ENCODE results near the gene CAND2. TPM values are rescaled to one million over a fixed set of nuclear protein-coding genes. Genes with fewer than 3 reads are reported as not detected.

The CAND2 gene
- total and polyA plus RNA-seq, 2 of the 8 experiments (the other 6 are each of a cell fraction or from before 2014, with no cell fraction given), result 8.7 TPM

- no peak for DNase-seq (ENCODE audit: low read depth in 1 of 2, low spot score in 2 of 2)
- Histone ChIP-seq H4K20me1 (replicated peaks in 1 of 2; ENCODE audit: control insufficient read depth in 1 of 2, insufficient read depth in 2 of 2, low read length in 2 of 2) (no peaks in the 10 kb centered on the region), H4K91ac (replicated peaks; ENCODE audit: insufficient read length, low read length) (no peak overlapping the region), H3K4me3 (ENCODE audit: extremely low read depth in 1 of 4, insufficient read depth in 2 of 4, low read depth in 3 of 4, low read length in 4 of 4) (no peak overlapping the region), H4K8ac (ENCODE audit: extremely low read depth, insufficient read depth, low read length) (no peak overlapping the region), H2AK5ac (ENCODE audit: low read depth, low read length) (no peak overlapping the region), H3K23me2 (ENCODE audit: low read depth, low read length) (no peaks in the 10 kb centered on the region), H3K27ac (ENCODE audit: low read depth, low read length) (no peak overlapping the region), H2BK20ac (ENCODE audit: low read length) (no peak overlapping the region), H3K9me3 (ENCODE audit: insufficient read depth in 2 of 2, low read depth in 1 of 2, low read length in 1 of 2) (peaks cover 0 to 5% of the 10 kb centered on the region in 2 experiments; a peak in 2 of 4 replicates), H3K4me2 (ENCODE audit: insufficient read depth in 1 of 2, low read depth in 2 of 2, low read length in 2 of 2) (no peak overlapping the region), H3K14ac (ENCODE audit: insufficient read length) (no peak overlapping the region), H3K9ac (replicated peaks in 1 of 4; ENCODE audit: extremely low read depth in 1 of 4, low read depth in 3 of 4, low read length in 3 of 4) (no peak overlapping the region), H4K5ac (ENCODE audit: insufficient read length, low read depth, low read length) (no peak overlapping the region), H2AFZ (ENCODE audit: low read length) (no peak overlapping the region), H2BK12ac (ENCODE audit: low read depth, low read length) (no peak overlapping the region), H3K36me3 (ENCODE audit: control insufficient read depth in 2 of 4, insufficient read depth in 4 of 4, low read length in 3 of 4) (no peaks in the 10 kb centered on the region), H3K18ac (ENCODE audit: extremely low read depth, low read length) (no peak overlapping the region), H3K4ac (replicated peaks; ENCODE audit: insufficient read length, low read depth, low read length) (no peak overlapping the region), H3K79me1 (ENCODE audit: low read depth, low read length) (no peaks in the 10 kb centered on the region), H2BK5ac (ENCODE audit: low read depth, low read length) (no peak overlapping the region), H3K4me1 (replicated peaks in 1 of 4; ENCODE audit: control insufficient read depth in 3 of 4, insufficient read depth in 4 of 4, low read length in 3 of 4) (peaks cover 0 to 3% (median 0%) of the 10 kb centered on the region in 4 experiments; a peak in 2 of 7 replicates), H3K27me3 (replicated peaks in 1 of 4; ENCODE audit: control insufficient read depth in 3 of 4, extremely low read depth in 1 of 4, insufficient read depth in 3 of 4, low read length in 3 of 4) (peaks cover 0 to 4% (median 0%) of the 10 kb centered on the region in 4 experiments; a peak in 2 of 7 replicates), H2BK15ac (ENCODE audit: low read length) (no peak overlapping the region), H3K79me2 (ENCODE audit: control insufficient read depth in 1 of 2, insufficient read depth in 2 of 2, low read length in 2 of 2) (no peaks in the 10 kb centered on the region), H3K56ac (replicated peaks; ENCODE audit: insufficient read length, low read depth, low read length) (no peak overlapping the region), H3K23ac (ENCODE audit: insufficient read length) (no peak overlapping the region), H2BK120ac (replicated peaks; ENCODE audit: low read depth, low read length) (no peak overlapping the region)
- ChIA-PET CTCF (ENCODE audit: partially characterized antibody) (interaction anchor here (0.9 to 4.6 kb wide), 5 partner anchors 12 to 39 kb away, joined by 3 to 23 read pairs (median 4); partner anchors contain the start of gene RPL32), POLR2A (ENCODE audit: partially characterized antibody) (interaction anchor here (1.1 to 22.9 kb wide), 3 partner anchors 9 to 17 kb away, joined by 3 to 314 read pairs (median 3); partner anchors contain the start of gene RPL32)
- FAIRE-seq, result no peak
- 94% methylated on average over 4 of the region's 4 CpGs; no CpG with 5 or more reads in 1 of the 2 experiments for WGBS, 2 experiments (ENCODE audit: extremely low coverage in 1 of 2, insufficient coverage in 1 of 2, insufficient read length in 1 of 2, insufficient replicate concordance in 2 of 2, low coverage in 1 of 2, low lambda C conversion rate in 2 of 2, missing lambda C conversion rate in 1 of 2)
- no peak for TF ChIP-seq POLR2AphosphoS5 (IDR thresholded peaks at IDR 0.05; ENCODE audit: low read depth, low read length)
- TF ChIP-seq MAX (IDR thresholded peaks at IDR 0.05), result no peak
- no peak for TF ChIP-seq TAF1 (IDR thresholded peaks at IDR 0.05; ENCODE audit: low read depth, low read length)
- TF ChIP-seq CHD1 (IDR thresholded peaks at IDR 0.05; ENCODE audit: low read depth, low read length), result no peak
- TF ChIP-seq HDAC6 (IDR thresholded peaks at IDR 0.05; ENCODE audit: low read depth, low read length), result no peak
- no peak for TF ChIP-seq TCF12 (IDR thresholded peaks at IDR 0.05; ENCODE audit: low read depth, low read length)
- TF ChIP-seq SIX5 (IDR thresholded peaks at IDR 0.05; ENCODE audit: low read depth, low read length), result no peak
- TF ChIP-seq SAP30 (IDR thresholded peaks at IDR 0.05; ENCODE audit: insufficient read depth, insufficient replicate concordance, low read length), result no peak
These were observed 58.1 kb downstream of the CAND2 start for GRCh38 chr3:12854565-12854964.

Data from H1 (cell line).